ENCODE results near the gene PRKN.

Gene PRKN

GRCh38 chr6:161658211-161658610 lies 1069.4 kb downstream of the PRKN start:
- no peak overlapping the region for H3K27ac ChIP-seq
- H3K36me3 ChIP-seq, result no peaks in the 10 kb centered on the region
- no peak for TF ChIP-seq CTCF (IDR thresholded peaks at IDR 0.05; ENCODE audit: low read depth, low read length)
- DNase-seq, result no peak
- H3K27me3 ChIP-seq (ENCODE audit: insufficient read depth, low read depth, severe bottlenecking), result no peaks in the 10 kb centered on the region
- no peak overlapping the region for H3K4me3 ChIP-seq (ENCODE audit: low read depth, low read length)
- H3K9me3 ChIP-seq (ENCODE audit: severe bottlenecking), result no peaks in the 10 kb centered on the region

GRCh38 chr6:161654209-161654608 lies 1073.4 kb downstream of the PRKN start:
- Histone ChIP-seq H3K27ac (no peak overlapping the region), H3K27me3 (ENCODE audit: insufficient read depth, low read depth, severe bottlenecking) (no peaks in the 10 kb centered on the region), H3K4me3 (ENCODE audit: low read depth, low read length) (no peak overlapping the region), H3K36me3 (no peaks in the 10 kb centered on the region), H3K9me3 (ENCODE audit: severe bottlenecking) (no peaks in the 10 kb centered on the region)
- TF ChIP-seq CTCF (IDR thresholded peaks at IDR 0.05; ENCODE audit: low read depth, low read length), result no peak
- DNase-seq, result no peak

GRCh38 chr6:161651949-161652348 lies 1075.6 kb downstream of the PRKN start:
- no peaks in the 10 kb centered on the region for H3K36me3 ChIP-seq
- H3K4me3 ChIP-seq (ENCODE audit: low read depth, low read length), result no peak overlapping the region
- DNase-seq, result no peak
- no peaks in the 10 kb centered on the region for H3K9me3 ChIP-seq (ENCODE audit: severe bottlenecking)
- TF ChIP-seq CTCF (IDR thresholded peaks at IDR 0.05; ENCODE audit: low read depth, low read length), result no peak
- H3K27me3 ChIP-seq (ENCODE audit: insufficient read depth, low read depth, severe bottlenecking), result no peaks in the 10 kb centered on the region
- H3K27ac ChIP-seq, result no peak overlapping the region

DNA sequence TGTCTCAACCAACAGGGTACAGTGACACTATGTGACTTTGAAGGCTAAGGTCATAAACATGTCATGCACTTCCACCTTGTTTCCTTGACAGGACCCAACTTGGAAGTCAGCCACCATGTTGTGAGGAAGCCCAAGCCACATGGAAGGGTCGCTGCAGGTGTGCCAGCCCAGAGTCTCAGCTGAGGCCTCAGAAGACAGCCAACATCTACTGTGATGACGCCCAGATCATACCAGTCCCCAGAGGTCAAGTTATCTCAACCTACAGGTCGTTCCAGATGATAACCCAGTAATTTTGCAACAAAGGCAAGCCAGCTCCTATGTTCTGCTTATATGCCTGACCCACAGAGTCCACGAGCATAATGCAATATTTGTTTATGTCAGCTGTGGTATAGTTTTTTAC lies 1077.7 kb downstream of the PRKN start:
- H3K27ac ChIP-seq, result no peak overlapping the region
- no peak overlapping the region for H3K4me3 ChIP-seq (ENCODE audit: low read depth, low read length)
- no peak for TF ChIP-seq CTCF (IDR thresholded peaks at IDR 0.05; ENCODE audit: low read depth, low read length)
- no peaks in the 10 kb centered on the region for H3K36me3 ChIP-seq
- no peak for DNase-seq
- no peaks in the 10 kb centered on the region for H3K27me3 ChIP-seq (ENCODE audit: insufficient read depth, low read depth, severe bottlenecking)
- no peaks in the 10 kb centered on the region for H3K9me3 ChIP-seq (ENCODE audit: severe bottlenecking)

- H3K27me3 ChIP-seq (ENCODE audit: insufficient read depth, low read depth, severe bottlenecking), result no peaks in the 10 kb centered on the region
- H3K27ac ChIP-seq, result no peak overlapping the region
- no peak overlapping the region for H3K4me3 ChIP-seq (ENCODE audit: low read depth, low read length)
- no peaks in the 10 kb centered on the region for H3K36me3 ChIP-seq
- TF ChIP-seq CTCF (IDR thresholded peaks at IDR 0.05; ENCODE audit: low read depth, low read length), result no peak
- H3K9me3 ChIP-seq (ENCODE audit: severe bottlenecking), result no peaks in the 10 kb centered on the region
- no peak for DNase-seq
Measured at GRCh38 chr6:161649068-161649467, 1078.5 kb downstream of the PRKN start.

DNA sequence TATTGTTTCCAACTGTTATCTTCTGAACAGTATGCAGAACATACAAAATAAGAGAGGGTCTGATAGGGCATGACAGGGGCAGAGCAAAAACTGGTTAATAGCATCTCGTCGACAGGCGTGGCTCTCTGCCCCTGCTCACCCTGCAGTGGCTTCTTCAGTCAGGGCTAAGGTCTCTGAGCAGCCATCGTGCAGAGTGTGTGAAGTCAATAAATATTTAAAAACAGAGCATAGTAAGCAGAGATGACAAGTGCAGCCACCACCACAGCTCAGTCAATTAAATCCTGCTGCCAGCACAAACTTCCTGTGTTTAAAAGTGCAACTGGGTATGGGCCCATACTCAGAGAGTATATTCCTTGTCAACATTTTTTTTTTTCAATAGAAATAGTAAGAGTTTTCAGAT lies 1080.3 kb downstream of the PRKN start:
- no peak for DNase-seq
- no peak overlapping the region for H3K4me3 ChIP-seq (ENCODE audit: low read depth, low read length)
- no peak for TF ChIP-seq CTCF (IDR thresholded peaks at IDR 0.05; ENCODE audit: low read depth, low read length)
- no peaks in the 10 kb centered on the region for H3K9me3 ChIP-seq (ENCODE audit: severe bottlenecking)
- H3K36me3 ChIP-seq, result no peaks in the 10 kb centered on the region
- no peaks in the 10 kb centered on the region for H3K27me3 ChIP-seq (ENCODE audit: insufficient read depth, low read depth, severe bottlenecking)
- H3K27ac ChIP-seq, result no peak overlapping the region
